COLO668 (cell line): Measurements from ENCODE around the gene PAGR1.
"Not testable (repeated sequence)": the region's sequence is repeated elsewhere in the genome, so short reads cannot be mapped to it uniquely, and the experiment has no call there.

Experiments
- DNase-seq: peaks from one replicate; lab custom pipeline; 2025; ENCODE audit not compliant: unreplicated experiment; lab: John Stamatoyannopoulos, UW

Gene PAGR1

DNA sequence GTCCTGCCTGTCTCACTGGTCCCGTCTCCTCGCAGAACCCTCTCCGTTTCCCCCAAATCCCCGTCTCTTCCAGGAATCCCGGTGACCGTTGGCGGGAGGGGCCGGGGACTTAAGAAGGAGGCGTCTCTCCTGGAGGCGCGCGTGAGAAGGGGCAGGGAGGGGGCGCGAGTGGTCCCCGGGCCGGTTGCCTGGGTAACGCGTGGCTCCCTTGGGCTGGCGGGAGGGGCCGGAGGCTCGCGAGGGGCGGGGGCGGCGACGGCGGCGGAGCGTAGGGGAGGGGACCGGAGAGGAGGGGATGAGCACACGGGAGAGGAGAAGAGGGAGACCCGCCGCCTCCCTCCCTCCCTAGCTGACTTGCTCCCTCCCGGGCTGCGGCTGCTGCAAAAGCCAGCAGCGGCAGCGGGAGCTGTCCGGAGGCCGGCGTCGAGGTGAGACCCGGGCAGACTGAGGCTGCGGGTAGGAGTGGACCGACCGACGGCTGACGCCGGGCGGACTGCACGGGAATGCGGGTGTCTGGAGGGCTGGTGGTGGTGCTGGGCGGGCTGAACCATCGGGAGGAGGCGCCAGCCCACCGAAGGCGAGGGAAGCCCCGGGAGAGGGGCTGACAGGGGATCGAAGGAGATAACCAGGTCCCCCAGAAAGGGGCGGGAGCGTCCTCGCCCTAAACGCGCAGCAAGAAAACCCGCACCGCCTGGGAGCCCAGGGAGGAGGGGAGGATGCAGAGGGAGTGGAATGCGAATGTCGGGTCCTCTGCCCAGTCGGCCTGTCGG lies 3.9 kb upstream of the PAGR1 start, which contains the start of gene PRRT2:
Gene PRRT2 (plus strand): TSS at position 298 of the 770 bp plus-strand sequence. CDS start 862 bp downstream, outside the sequence.
- peak; percentile 54 for DNase-seq

GRCh38 chr16:29812754-29813643 lies 3.0 kb upstream of the PAGR1 start:
- DNase-seq = no peak

DNA sequence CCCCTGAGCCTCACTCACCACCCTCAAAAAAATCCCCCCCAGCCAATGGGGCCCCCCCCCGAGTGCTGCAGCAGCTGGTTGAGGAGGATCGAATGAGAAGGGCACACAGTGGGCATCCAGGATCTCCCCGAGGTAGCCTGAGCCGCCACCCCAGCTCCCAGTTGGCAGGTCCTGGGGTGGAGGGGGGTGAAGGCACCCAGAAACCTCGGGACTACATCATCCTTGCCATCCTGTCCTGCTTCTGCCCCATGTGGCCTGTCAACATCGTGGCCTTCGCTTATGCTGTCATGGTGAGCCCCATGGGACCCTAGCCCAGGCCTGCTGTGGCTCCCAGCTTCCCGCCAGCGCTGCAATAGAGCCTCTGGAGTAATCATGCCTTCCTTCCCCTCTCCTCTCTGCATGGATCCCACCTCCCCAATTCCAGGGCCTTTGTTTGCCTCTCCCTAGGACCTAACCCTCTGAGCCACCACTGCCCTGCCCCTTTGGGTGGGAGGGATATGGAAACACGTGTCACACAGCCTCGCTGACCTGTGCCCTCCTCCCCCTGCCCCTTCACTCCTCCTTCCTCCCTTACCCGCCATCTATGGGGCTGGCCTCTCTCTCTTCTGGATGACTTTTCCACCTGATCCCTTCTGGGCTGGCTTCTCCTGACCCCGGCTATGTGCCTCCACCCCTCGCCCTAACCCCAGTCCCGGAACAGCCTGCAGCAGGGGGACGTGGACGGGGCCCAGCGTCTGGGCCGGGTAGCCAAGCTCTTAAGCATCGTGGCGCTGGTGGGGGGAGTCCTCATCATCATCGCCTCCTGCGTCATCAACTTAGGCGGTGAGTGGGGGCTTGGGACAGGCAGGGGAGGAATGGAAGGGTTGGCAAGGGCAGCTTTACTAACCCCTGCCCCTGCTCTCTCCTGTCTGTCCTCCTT lies 2.0 kb upstream of the PAGR1 start:
- no peak for DNase-seq

- no peak for DNase-seq
Measured at GRCh38 chr16:29814592-29814991, 1.4 kb upstream of the PAGR1 start.

GRCh38 chr16:29815032-29815721 lies 775 bp upstream of the PAGR1 start:
- DNase-seq = peak; percentile 54

- peak; percentile 67 for DNase-seq
Measured at GRCh38 chr16:29816694-29817441, 916 bp downstream of the PAGR1 start.

GRCh38 chr16:29818082-29818481 lies 2.1 kb downstream of the PAGR1 start:
- no peak for DNase-seq

- DNase-seq = peak; percentile 15
Measured at GRCh38 chr16:29819506-29819905, 3.6 kb downstream of the PAGR1 start.

GRCh38 chr16:29820271-29820701 lies 4.3 kb downstream of the PAGR1 start, which contains the start of gene MVP:
Gene MVP (plus strand): TSS chr16:29820462. CDS start chr16:29830550, 10,088 bp downstream.
- peak; percentile 75 for DNase-seq

DNA sequence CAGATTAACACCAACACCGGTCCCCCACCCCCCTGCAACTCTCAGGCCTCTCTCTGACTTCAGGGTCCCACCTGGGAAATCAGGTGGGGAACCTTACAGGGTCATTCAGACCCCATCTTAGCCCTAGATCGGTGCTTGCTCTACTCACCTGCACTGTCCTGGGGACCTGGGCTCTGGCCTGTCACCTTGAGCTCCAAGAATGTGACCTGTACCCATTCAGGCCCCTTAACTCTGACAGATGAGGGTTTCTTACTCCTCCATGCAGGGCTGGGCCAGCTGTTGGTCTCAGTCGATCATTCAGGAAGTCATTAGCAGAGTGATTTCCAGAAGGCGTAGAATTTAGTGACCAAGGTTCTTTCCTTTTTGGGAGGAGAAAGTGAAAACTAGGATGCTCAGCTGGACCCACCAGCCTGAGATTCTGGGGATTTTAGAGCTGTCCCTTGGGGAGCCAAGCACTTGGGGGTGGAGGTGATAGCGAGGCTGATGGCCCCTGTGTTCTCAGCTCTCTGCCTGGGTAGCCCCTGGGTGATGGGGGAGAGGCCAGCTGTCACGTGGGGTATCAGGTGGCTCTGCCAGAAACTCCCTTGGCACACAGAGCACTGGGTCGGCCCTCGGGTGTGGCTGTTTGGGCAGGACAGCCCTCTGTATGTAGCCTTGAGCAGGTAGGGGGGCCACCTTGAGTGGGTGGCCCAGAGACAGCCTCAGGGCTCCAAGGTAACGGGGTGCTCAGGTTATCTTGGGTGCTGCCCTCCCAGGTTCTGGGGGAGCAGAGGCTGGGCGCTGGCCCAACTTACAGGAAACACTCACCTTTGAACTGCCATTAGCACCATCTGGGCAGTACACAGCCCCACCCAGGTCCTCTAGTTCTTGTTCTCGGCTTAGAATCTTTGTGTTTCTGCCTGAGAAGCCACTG lies 5.0 kb downstream of the PAGR1 start:
- DNase-seq = peak; percentile 44

GRCh38 chr16:29821643-29822115 lies 5.7 kb downstream of the PAGR1 start:
- DNase-seq = no peak

DNA sequence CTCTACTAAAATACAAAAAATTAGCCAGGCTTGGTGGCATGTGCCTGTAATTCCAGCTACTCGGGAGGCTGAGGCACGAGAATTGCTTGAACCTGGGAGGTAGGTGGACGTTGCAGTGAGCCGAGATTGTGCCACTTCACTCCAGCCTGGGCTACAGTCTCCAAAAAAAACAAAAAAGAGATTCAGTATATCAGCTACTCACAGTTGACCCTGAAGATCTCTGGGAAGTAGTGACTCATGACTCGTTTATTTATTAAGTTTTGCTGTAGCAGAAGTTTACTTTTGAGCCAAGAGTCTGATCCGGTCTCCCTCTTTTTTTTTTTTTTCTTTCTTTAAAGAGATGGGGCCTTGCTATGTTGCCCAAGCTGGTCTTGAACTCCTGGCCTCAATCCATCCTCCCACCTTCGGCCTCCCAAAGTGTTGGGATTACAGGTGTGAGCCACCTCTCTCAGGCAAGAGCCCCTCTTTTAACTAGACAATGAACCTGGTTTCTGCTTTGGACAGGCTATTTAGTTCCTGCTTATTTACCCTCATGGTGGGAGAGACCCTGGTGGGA lies 8.7 kb downstream of the PAGR1 start:
- DNase-seq = no peak

DNA sequence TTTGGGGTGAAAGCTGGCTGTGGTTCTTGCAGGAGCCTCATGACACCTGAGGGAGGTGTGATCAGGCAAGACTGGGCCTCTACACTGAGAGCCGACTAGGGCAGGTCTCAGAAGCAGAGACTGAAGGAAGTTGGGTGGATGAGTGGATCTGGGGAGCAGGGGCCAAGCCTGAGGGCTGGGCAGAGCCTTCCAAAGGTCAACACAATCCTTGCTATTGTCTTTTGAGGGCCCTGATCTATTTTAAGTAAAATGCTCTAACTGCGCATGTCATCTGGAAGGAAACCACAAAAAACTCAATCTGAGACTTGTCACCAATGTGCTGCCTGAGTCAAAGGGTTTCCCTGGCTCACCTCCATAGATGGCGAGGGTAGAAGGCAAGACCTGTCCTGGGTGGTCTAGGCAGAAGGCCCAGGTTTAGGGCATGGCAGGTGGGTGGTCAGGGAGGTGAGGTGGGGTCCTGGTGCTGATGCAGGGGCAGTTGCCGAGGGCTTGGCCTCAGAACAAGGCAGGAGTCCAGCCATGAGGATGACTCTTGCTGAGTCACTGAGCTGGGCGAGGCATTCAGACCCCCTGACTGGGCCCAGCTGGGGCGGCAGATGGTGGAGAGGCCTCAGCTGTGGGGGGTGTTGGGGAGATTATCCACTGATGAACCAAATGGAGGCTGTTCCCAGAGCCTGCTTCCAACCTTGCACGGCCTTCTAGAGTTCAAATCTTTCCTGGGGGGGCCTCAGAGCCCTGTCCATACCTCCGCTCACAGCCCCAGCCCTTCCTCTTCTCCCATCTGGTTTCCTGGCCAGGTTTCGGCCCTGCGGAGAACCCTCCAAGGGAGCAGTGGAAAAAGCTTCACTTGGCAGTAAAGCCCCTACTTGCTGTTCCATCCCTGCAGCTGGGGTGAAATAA lies 9.4 kb downstream of the PAGR1 start:
- DNase-seq = no peak

- DNase-seq = no peak
Measured at GRCh38 chr16:29826342-29826695, 10.4 kb downstream of the PAGR1 start.

- no peak for DNase-seq
Measured at GRCh38 chr16:29830774-29831173, 14.8 kb downstream of the PAGR1 start.

GRCh38 chr16:29831490-29831889 lies 15.5 kb downstream of the PAGR1 start:
- no peak for DNase-seq

DNA sequence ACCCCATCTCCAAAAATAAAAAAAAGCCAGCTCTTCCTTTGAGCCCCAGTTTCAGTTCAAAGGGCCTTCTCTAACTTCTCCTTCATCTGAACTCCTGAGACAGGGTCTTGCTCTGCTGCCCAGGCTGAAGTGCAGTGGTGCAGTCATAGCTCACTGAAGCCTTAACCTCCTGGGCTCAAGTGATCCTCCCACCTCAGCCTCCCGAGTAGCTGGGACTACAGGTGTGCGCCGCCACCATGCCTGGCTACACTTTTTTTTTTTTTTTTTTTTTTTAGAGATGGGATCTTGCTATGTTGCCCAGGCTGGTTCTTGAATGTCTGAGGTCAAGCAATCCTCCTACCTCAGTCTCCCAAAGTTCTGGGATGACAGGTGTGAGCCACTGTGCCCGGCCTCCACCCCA lies 17.3 kb downstream of the PAGR1 start:
- DNase-seq = not testable (repeated sequence)
